Femur (tissue), 1 donor: ENCODE measurements around the gene MAD1L1.
A peak's percentile ranks its signal among the peaks of the same experiment; 100 is the strongest.

Source experiments
- DNase-seq: peaks from one replicate; pipeline ENCODE4 v3.0.0-alpha.2; 2017

Gene MAD1L1

GRCh38 chr7:2198760-2199159 is 34.0 kb downstream of the MAD1L1 start:
- no peak for DNase-seq

GRCh38 chr7:2198206-2198605 is 34.5 kb downstream of the MAD1L1 start:
- no peak for DNase-seq

- DNase-seq, result no peak
Observed at GRCh38 chr7:2197436-2198155, 35.1 kb downstream of the MAD1L1 start.

- DNase-seq, result no peak
Observed at GRCh38 chr7:2196381-2197378, 36.1 kb downstream of the MAD1L1 start.

GRCh38 chr7:2195400-2196246 is 37.1 kb downstream of the MAD1L1 start:
- peak; percentile 74 for DNase-seq

- no peak for DNase-seq
Observed at GRCh38 chr7:2193575-2194305, 39.0 kb downstream of the MAD1L1 start.

- DNase-seq, result peak; percentile 55
Observed at GRCh38 chr7:2192831-2193534, 39.8 kb downstream of the MAD1L1 start.

- DNase-seq, result no peak
Observed at GRCh38 chr7:2191016-2191415, 41.7 kb downstream of the MAD1L1 start.

- DNase-seq, result no peak
Observed at GRCh38 chr7:2190531-2190930, 42.2 kb downstream of the MAD1L1 start.

GRCh38 chr7:2186166-2186565 is 46.6 kb downstream of the MAD1L1 start:
- no peak for DNase-seq

GRCh38 chr7:2185715-2186114 is 47.0 kb downstream of the MAD1L1 start:
- DNase-seq, result no peak

- DNase-seq, result no peak
Observed at GRCh38 chr7:2182461-2182860, 50.3 kb downstream of the MAD1L1 start.

GRCh38 chr7:2181077-2181854 is 51.5 kb downstream of the MAD1L1 start:
- no peak for DNase-seq

- no peak for DNase-seq
Observed at GRCh38 chr7:2180081-2180480, 52.7 kb downstream of the MAD1L1 start.

- DNase-seq, result peak; percentile 73
Observed at GRCh38 chr7:2175514-2175913, 57.2 kb downstream of the MAD1L1 start.

GRCh38 chr7:2175091-2175490 is 57.7 kb downstream of the MAD1L1 start:
- DNase-seq, result peak; percentile 58

- DNase-seq, result no peak
Observed at GRCh38 chr7:2173189-2173827, 59.4 kb downstream of the MAD1L1 start.

- peak; percentile 86 for DNase-seq
Observed at GRCh38 chr7:2172311-2173188, 60.2 kb downstream of the MAD1L1 start.

- DNase-seq, result no peak
Observed at GRCh38 chr7:2171855-2172254, 60.9 kb downstream of the MAD1L1 start.
